ENCODE data around the gene VTI1A. TPM values are rescaled to one million over a fixed set of nuclear protein-coding genes. Genes with fewer than 3 reads are reported as not detected.

Gene VTI1A
- total RNA-seq, 1 donor from 2014 or later = 26.3 TPM

GRCh38 chr10:112619556-112619955 is 172.5 kb downstream of the VTI1A start:
- no peak overlapping the region for H3K27ac Mint-ChIP-seq (ENCODE audit: unreplicated experiment)

DNA sequence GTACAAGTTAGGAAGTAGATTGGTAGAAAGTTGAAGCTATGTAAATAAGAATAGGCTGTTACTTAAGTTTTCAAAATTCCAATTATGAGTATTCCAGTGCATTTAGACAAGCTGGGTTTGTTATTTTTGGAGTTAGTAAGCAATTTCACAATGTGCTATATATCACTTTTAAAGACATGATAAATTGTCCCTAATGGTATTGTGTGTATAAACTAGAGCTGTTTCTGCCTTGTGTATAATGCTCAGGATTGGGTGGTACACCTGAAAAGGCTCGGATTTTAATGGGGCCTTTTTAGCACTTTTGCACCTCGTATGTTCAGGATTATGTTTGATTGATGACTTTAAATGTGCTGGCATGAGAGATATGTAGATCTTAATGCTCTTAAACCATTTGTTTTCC is 175.8 kb downstream of the VTI1A start:
- Mint-ChIP-seq H3K9me3 (ENCODE audit: unreplicated experiment) (no peaks in the 10 kb centered on the region), H3K27me3 (ENCODE audit: unreplicated experiment) (no peaks in the 10 kb centered on the region), H3K27ac (ENCODE audit: unreplicated experiment) (no peak overlapping the region), H3K36me3 (ENCODE audit: unreplicated experiment) (peaks cover 2% of the 10 kb centered on the region), H3K4me1 (ENCODE audit: unreplicated experiment) (no peaks in the 10 kb centered on the region), H3K4me3 (ENCODE audit: unreplicated experiment) (no peak overlapping the region)
- TF ChIP-seq, protein P1, sequence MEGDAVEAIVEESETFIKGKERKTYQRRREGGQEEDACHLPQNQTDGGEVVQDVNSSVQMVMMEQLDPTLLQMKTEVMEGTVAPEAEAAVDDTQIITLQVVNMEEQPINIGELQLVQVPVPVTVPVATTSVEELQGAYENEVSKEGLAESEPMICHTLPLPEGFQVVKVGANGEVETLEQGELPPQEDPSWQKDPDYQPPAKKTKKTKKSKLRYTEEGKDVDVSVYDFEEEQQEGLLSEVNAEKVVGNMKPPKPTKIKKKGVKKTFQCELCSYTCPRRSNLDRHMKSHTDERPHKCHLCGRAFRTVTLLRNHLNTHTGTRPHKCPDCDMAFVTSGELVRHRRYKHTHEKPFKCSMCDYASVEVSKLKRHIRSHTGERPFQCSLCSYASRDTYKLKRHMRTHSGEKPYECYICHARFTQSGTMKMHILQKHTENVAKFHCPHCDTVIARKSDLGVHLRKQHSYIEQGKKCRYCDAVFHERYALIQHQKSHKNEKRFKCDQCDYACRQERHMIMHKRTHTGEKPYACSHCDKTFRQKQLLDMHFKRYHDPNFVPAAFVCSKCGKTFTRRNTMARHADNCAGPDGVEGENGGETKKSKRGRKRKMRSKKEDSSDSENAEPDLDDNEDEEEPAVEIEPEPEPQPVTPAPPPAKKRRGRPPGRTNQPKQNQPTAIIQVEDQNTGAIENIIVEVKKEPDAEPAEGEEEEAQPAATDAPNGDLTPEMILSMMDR (IDR thresholded peaks at IDR 0.05) = no peak
- no peak for DNase-seq (ENCODE audit: extremely low spot score, unreplicated experiment)

More at GRCh38 chr10:112619556-112619955, 172.5 kb downstream of the VTI1A start:
- H3K4me1 Mint-ChIP-seq (ENCODE audit: unreplicated experiment) = no peaks in the 10 kb centered on the region
- no peaks in the 10 kb centered on the region for H3K27me3 Mint-ChIP-seq (ENCODE audit: unreplicated experiment)
- DNase-seq (ENCODE audit: extremely low spot score, unreplicated experiment) = no peak
- no peak overlapping the region for H3K4me3 Mint-ChIP-seq (ENCODE audit: unreplicated experiment)
- H3K9me3 Mint-ChIP-seq (ENCODE audit: unreplicated experiment) = peaks cover 16% of the 10 kb centered on the region
- peaks cover 9% of the 10 kb centered on the region for H3K36me3 Mint-ChIP-seq (ENCODE audit: unreplicated experiment)
- TF ChIP-seq, protein P1 (IDR thresholded peaks at IDR 0.05) = no peak

- no peaks in the 10 kb centered on the region for H3K9me3 Mint-ChIP-seq (ENCODE audit: unreplicated experiment)
- H3K4me3 Mint-ChIP-seq (ENCODE audit: unreplicated experiment) = no peak overlapping the region
- TF ChIP-seq, protein P1 (IDR thresholded peaks at IDR 0.05) = no peak
- H3K27ac Mint-ChIP-seq (ENCODE audit: unreplicated experiment) = no peak overlapping the region
- no peak for DNase-seq (ENCODE audit: extremely low spot score, unreplicated experiment)
- no peaks in the 10 kb centered on the region for H3K27me3 Mint-ChIP-seq (ENCODE audit: unreplicated experiment)
- H3K36me3 Mint-ChIP-seq (ENCODE audit: unreplicated experiment) = peaks cover 2% of the 10 kb centered on the region
- H3K4me1 Mint-ChIP-seq (ENCODE audit: unreplicated experiment) = no peaks in the 10 kb centered on the region
Measured at GRCh38 chr10:112624546-112625048, 177.6 kb downstream of the VTI1A start.

DNA sequence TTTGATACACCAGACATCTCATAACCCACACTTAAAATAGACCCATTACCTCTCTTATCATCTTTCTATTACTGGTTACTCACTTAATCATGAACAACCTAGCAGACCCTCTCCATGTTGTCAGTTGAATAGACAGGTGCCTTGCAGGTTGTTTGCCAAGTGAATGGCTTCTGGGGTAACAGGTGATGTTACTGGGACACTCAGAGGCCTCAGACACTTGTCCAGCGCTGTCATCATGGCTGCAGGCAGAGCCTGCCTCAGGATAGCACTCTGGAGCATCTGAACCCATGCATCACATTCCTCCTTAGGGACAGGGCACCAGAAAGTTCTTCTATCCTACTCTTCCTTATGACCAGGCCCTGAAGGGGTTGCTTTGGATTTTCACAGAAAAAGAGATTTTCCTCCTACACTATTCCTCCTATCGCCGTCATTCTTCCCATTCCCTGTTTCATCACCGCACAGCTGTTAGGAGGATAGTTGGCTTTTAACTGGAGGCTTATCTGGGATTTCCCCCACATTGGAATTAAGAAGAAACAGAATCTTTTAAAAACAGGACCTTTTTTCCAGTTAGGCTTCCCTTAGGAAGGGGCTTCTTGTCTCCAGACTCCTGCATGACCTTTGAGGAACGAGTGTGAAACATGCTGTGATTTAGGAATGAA is 182.1 kb downstream of the VTI1A start:
- Mint-ChIP-seq H3K36me3 (ENCODE audit: unreplicated experiment) (no peaks in the 10 kb centered on the region), H3K4me1 (ENCODE audit: unreplicated experiment) (peaks cover 18% of the 10 kb centered on the region), H3K27ac (ENCODE audit: unreplicated experiment) (no peak overlapping the region), H3K9me3 (ENCODE audit: unreplicated experiment) (no peaks in the 10 kb centered on the region), H3K27me3 (ENCODE audit: unreplicated experiment) (no peaks in the 10 kb centered on the region), H3K4me3 (ENCODE audit: unreplicated experiment) (no peak overlapping the region)
- no peak for DNase-seq (ENCODE audit: extremely low spot score, unreplicated experiment)
- TF ChIP-seq, protein P1 (IDR thresholded peaks at IDR 0.05) = no peak

DNA sequence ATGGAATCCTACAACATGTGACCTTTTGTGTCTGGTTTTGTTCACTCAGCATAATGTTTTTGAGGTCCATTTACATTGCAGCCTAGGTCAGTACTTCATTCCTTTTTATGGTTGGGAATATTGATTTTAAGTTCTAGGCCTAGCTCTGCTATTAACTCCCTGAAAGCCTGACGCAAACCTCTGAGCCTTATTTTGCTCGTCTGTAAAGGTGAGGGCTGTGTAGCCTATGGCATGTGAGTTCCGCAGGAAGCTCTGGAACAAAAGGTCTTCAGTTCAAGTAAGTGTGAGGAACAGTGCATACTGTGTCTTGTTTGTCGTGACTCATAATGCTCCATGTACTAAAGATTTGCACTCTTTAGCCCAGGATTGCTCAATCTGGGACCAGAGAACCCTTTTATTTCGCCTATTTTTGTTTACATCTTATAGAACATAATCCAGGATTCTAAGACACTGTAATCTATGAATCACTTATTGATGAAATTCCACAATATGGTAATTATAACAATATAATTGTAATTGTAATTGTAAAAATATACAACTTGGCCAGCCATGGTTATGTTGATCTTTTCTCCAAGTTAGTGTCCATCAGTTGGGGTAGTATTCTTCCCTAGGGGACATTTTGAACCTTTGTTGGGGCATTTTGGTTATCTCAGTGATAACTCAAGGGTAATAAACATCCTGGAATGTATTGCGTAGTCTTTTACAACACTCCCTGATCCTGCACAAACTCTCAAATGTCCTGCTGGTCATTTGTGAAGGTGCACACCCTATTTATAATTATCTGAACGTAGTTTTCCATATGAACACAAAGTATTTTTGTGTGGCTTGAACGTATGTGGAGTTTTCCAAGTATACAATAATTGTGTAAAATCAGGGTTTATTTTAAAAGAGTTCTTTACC is 184.7 kb downstream of the VTI1A start:
- Mint-ChIP-seq H3K27ac (ENCODE audit: unreplicated experiment) (no peak overlapping the region), H3K27me3 (ENCODE audit: unreplicated experiment) (no peaks in the 10 kb centered on the region), H3K9me3 (ENCODE audit: unreplicated experiment) (no peaks in the 10 kb centered on the region), H3K4me1 (ENCODE audit: unreplicated experiment) (peaks cover 26% of the 10 kb centered on the region), H3K4me3 (ENCODE audit: unreplicated experiment) (no peak overlapping the region), H3K36me3 (ENCODE audit: unreplicated experiment) (no peaks in the 10 kb centered on the region)
- TF ChIP-seq, protein P1 (IDR thresholded peaks at IDR 0.05) = no peak
- no peak for DNase-seq (ENCODE audit: extremely low spot score, unreplicated experiment)

Data from osteocyte (in vitro differentiated cells).